ENCODE data around the gene PARVB.
A peak's percentile ranks its signal among the peaks of the same experiment; 100 is the strongest.

PARVB gene

GRCh38 chr22:44207173-44207980 is 183.3 kb downstream of the PARVB start:
- Mint-ChIP-seq H3K4me1 (ENCODE audit: low read depth in 2 of 2) (peaks cover 12 to 20% of the 10 kb centered on the region in 2 donors), H3K27me3 (no peaks in the 10 kb centered on the region), H3K9me3 (peaks cover 1 to 8% of the 10 kb centered on the region in 2 donors), H3K4me3 (no peak overlapping the region), H3K27ac (peak overlapping the region; percentile 49 to 93), H3K36me3 (ENCODE audit: insufficient read depth) (peaks cover 14% of the 10 kb centered on the region)
- no peak for DNase-seq
- ATAC-seq (replicated peaks) = no peak

- DNase-seq (no peak), ATAC-seq (replicated peaks) (no peak)
- Mint-ChIP-seq H3K27ac (peak overlapping the region; percentile 49 to 93), H3K4me1 (ENCODE audit: low read depth in 2 of 2) (peaks cover 11 to 16% of the 10 kb centered on the region in 2 donors), H3K27me3 (no peaks in the 10 kb centered on the region), H3K4me3 (no peak overlapping the region), H3K9me3 (peaks cover 1 to 8% of the 10 kb centered on the region in 2 donors), H3K36me3 (ENCODE audit: insufficient read depth) (peaks cover 9% of the 10 kb centered on the region)
Measured at GRCh38 chr22:44207981-44208317, 183.8 kb downstream of the PARVB start.

- peaks cover 5% of the 10 kb centered on the region for H3K36me3 Mint-ChIP-seq (ENCODE audit: insufficient read depth)
- no peak for ATAC-seq (replicated peaks)
- H3K9me3 Mint-ChIP-seq = peaks cover 1 to 8% of the 10 kb centered on the region in 2 donors
- H3K4me3 Mint-ChIP-seq = no peak overlapping the region
- peak overlapping the region in 1 of 2 donors; percentile 17 for H3K27ac Mint-ChIP-seq
- H3K27me3 Mint-ChIP-seq = no peaks in the 10 kb centered on the region
- DNase-seq = no peak
- peaks cover 11 to 14% of the 10 kb centered on the region in 2 donors for H3K4me1 Mint-ChIP-seq (ENCODE audit: low read depth in 2 of 2)
Measured at GRCh38 chr22:44209343-44209742, 185.2 kb downstream of the PARVB start.

GRCh38 chr22:44210722-44211121 is 186.6 kb downstream of the PARVB start:
- Mint-ChIP-seq H3K9me3 (peaks cover 1 to 8% of the 10 kb centered on the region in 2 donors), H3K27me3 (no peaks in the 10 kb centered on the region), H3K36me3 (ENCODE audit: insufficient read depth) (peaks cover 4% of the 10 kb centered on the region), H3K4me1 (ENCODE audit: low read depth in 2 of 2) (peaks cover 8 to 14% of the 10 kb centered on the region in 2 donors), H3K27ac (peak overlapping the region in 1 of 2 donors; percentile 71), H3K4me3 (no peak overlapping the region)
- ATAC-seq (replicated peaks) (no peak), DNase-seq (no peak)

- Mint-ChIP-seq H3K27me3 (no peaks in the 10 kb centered on the region), H3K4me3 (no peak overlapping the region), H3K27ac (peak overlapping the region in 1 of 2 donors; percentile 71), H3K9me3 (peaks cover 3 to 8% of the 10 kb centered on the region in 2 donors), H3K4me1 (ENCODE audit: low read depth in 2 of 2) (peaks cover 8 to 14% of the 10 kb centered on the region in 2 donors), H3K36me3 (ENCODE audit: insufficient read depth) (peaks cover 4% of the 10 kb centered on the region)
- no peak for ATAC-seq (replicated peaks)
- no peak for DNase-seq
Measured at GRCh38 chr22:44211256-44211945, 187.3 kb downstream of the PARVB start.

DNA sequence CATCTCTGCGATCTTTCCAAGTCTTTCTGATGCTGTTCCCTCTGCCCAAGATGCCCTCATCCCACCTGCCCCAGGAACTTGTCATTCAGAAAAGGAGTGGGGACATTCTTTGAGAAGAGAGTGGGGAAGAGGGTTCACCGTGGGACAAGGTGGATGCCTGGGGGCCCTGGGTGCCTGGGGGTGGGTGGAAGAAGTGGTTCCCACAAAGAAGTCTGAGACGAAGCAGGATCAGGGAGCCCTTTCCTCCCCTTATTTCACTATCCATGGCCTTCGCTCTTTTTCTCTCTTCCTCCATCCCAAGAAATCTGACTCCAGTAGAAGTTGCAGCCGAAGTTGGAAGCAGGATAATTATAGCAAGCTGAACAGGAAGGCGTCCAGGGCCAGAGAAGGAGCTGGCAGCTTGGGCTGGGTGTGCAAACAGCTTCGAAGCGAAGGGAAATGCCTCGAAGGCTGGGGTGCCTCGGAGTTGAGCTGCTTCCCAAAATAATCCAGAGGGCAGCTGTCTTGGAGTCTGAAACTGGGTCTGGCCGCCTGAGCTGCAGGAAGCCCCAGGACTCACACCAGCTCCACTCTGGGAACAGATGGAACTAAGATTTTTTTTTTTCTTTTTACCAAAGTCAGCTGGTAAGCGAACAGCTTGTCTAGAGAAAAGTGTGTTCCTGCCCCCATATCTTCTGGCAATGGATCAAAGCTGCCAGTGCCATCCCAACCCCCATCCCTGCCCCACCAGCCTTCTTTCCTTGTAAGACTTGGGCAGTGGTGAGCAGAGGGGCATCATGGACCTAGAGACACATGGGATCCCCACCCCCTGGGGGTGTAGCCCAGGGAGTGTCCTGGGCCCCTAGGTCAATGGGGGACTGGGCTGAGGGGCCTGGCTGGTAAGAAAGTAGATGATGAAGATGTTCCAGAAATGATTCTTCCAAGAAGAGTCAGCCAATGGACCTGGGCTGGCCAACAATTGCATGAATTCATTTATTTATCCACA is 188.1 kb downstream of the PARVB start:
- H3K36me3 Mint-ChIP-seq (ENCODE audit: insufficient read depth) = peaks cover 4% of the 10 kb centered on the region
- ATAC-seq (replicated peaks) = no peak
- no peak overlapping the region for H3K4me3 Mint-ChIP-seq
- peaks cover 8 to 14% of the 10 kb centered on the region in 2 donors for H3K4me1 Mint-ChIP-seq (ENCODE audit: low read depth in 2 of 2)
- no peak overlapping the region for H3K27ac Mint-ChIP-seq
- DNase-seq = no peak
- H3K27me3 Mint-ChIP-seq = no peaks in the 10 kb centered on the region
- peaks cover 3 to 8% of the 10 kb centered on the region in 2 donors for H3K9me3 Mint-ChIP-seq

DNA sequence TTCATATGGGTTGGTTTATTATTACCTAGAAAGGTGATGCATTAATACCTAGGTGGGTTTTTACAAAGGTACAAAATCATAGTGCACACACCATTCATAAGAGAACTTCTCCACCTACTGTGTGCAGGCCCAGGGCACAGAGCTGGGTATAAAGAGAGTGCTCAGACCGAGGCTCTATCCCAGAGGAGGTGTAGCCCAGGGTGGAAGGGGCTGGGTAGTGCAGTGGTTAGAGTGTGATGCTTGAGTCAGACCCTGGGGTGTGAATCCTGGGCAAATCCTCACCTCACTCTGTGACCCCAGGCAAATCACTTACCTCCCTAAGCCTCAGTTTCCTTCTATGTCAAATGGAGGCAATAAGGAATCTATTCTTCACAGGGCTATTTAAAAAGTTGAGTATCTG is 188.8 kb downstream of the PARVB start:
- Mint-ChIP-seq H3K27me3 (no peaks in the 10 kb centered on the region), H3K4me1 (ENCODE audit: low read depth in 2 of 2) (peaks cover 5 to 11% of the 10 kb centered on the region in 2 donors), H3K4me3 (no peak overlapping the region), H3K27ac (no peak overlapping the region), H3K36me3 (ENCODE audit: insufficient read depth) (peaks cover 2% of the 10 kb centered on the region), H3K9me3 (peaks cover 3 to 8% of the 10 kb centered on the region in 2 donors)
- no peak for DNase-seq
- no peak for ATAC-seq (replicated peaks)

- peaks cover 3 to 8% of the 10 kb centered on the region in 2 donors for H3K9me3 Mint-ChIP-seq
- no peak for DNase-seq
- H3K4me3 Mint-ChIP-seq = no peak overlapping the region
- H3K36me3 Mint-ChIP-seq (ENCODE audit: insufficient read depth) = no peaks in the 10 kb centered on the region
- no peak for ATAC-seq (replicated peaks)
- no peaks in the 10 kb centered on the region for H3K27me3 Mint-ChIP-seq
- H3K4me1 Mint-ChIP-seq (ENCODE audit: low read depth in 2 of 2) = peaks cover 2 to 7% of the 10 kb centered on the region in 2 donors
- H3K27ac Mint-ChIP-seq = no peak overlapping the region
Measured at GRCh38 chr22:44213489-44214043, 189.5 kb downstream of the PARVB start.

GRCh38 chr22:44214187-44214586 is 190.1 kb downstream of the PARVB start:
- peaks cover 2 to 6% of the 10 kb centered on the region in 2 donors for H3K4me1 Mint-ChIP-seq (ENCODE audit: low read depth in 2 of 2)
- ATAC-seq (replicated peaks) (no peak), DNase-seq (no peak)
- H3K27me3 Mint-ChIP-seq = no peaks in the 10 kb centered on the region
- H3K4me3 Mint-ChIP-seq = no peak overlapping the region
- H3K36me3 Mint-ChIP-seq (ENCODE audit: insufficient read depth) = no peaks in the 10 kb centered on the region
- no peak overlapping the region for H3K27ac Mint-ChIP-seq
- peaks cover 3 to 8% of the 10 kb centered on the region in 2 donors for H3K9me3 Mint-ChIP-seq

- ATAC-seq (replicated peaks) = no peak
Measured at GRCh38 chr22:44214764-44215163, 190.7 kb downstream of the PARVB start.

DNA sequence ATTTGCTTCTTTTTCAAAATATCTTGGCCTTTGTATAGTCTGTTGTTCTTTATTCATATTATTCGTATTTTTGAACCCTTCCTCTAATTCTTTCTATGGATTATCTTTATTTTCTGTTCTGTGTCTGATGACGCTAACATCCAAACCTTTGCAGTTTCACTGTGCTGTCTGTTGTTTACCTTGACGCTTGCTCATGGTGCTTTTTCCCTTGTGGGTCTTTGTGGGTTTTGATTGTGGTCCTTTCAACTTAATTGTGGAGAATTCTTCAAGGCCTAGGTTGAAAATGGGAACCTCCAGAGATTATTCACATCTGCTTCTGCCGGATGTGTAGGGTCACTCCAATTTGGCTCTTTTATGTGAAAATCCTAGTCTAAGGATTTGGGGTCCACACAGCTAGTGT is 191.2 kb downstream of the PARVB start:
- no peaks in the 10 kb centered on the region for H3K36me3 Mint-ChIP-seq (ENCODE audit: insufficient read depth)
- ATAC-seq (replicated peaks) (no peak), DNase-seq (no peak)
- H3K27me3 Mint-ChIP-seq = no peaks in the 10 kb centered on the region
- H3K27ac Mint-ChIP-seq = no peak overlapping the region
- H3K9me3 Mint-ChIP-seq = peaks cover 0 to 2% of the 10 kb centered on the region in 2 donors
- no peak overlapping the region for H3K4me3 Mint-ChIP-seq
- H3K4me1 Mint-ChIP-seq (ENCODE audit: low read depth in 2 of 2) = peaks cover 0 to 2% of the 10 kb centered on the region in 2 donors

More at GRCh38 chr22:44214764-44215163, 190.7 kb downstream of the PARVB start:
- no peak for DNase-seq
- no peak overlapping the region for H3K27ac Mint-ChIP-seq
- peaks cover 2 to 3% of the 10 kb centered on the region in 2 donors for H3K9me3 Mint-ChIP-seq
- no peaks in the 10 kb centered on the region for H3K36me3 Mint-ChIP-seq (ENCODE audit: insufficient read depth)
- no peaks in the 10 kb centered on the region for H3K27me3 Mint-ChIP-seq
- H3K4me3 Mint-ChIP-seq = no peak overlapping the region
- H3K4me1 Mint-ChIP-seq (ENCODE audit: low read depth in 2 of 2) = peaks cover under 1 to 2% of the 10 kb centered on the region in 2 donors

DNA sequence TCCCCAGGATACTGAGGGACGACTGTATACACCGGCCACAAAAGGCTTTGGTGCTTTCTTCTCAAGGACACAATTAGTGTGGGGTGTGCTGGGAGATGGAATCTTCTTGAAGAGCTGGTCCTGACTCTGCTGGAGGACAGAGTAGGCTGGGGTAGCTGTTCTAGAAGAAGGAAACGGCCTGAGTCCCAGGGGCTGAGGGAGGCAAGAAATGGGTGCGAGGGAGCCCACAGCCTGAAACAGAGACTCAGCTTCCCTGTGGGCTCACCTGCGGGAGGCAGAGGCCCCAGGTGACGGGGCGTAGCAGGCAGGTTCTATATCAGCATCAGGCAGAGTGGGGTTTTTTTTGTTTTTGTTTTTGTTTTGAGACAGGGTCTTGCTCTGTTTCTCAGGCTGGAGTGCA is 193.2 kb downstream of the PARVB start:
- Mint-ChIP-seq H3K27ac (no peak overlapping the region), H3K4me1 (ENCODE audit: low read depth in 2 of 2) (no peaks in the 10 kb centered on the region), H3K4me3 (no peak overlapping the region), H3K9me3 (peaks cover 0 to 2% of the 10 kb centered on the region in 2 donors), H3K27me3 (peaks cover 7 to 12% of the 10 kb centered on the region in 2 donors), H3K36me3 (ENCODE audit: insufficient read depth) (peaks cover 1% of the 10 kb centered on the region)
- no peak for ATAC-seq (replicated peaks)
- no peak for DNase-seq

- Mint-ChIP-seq H3K4me1 (ENCODE audit: low read depth in 2 of 2) (no peaks in the 10 kb centered on the region), H3K27ac (no peak overlapping the region), H3K9me3 (peaks cover 0 to 2% of the 10 kb centered on the region in 2 donors), H3K27me3 (peaks cover 7 to 14% of the 10 kb centered on the region in 2 donors), H3K36me3 (ENCODE audit: insufficient read depth) (peaks cover 2% of the 10 kb centered on the region), H3K4me3 (no peak overlapping the region)
- DNase-seq = no peak
- no peak for ATAC-seq (replicated peaks)
Measured at GRCh38 chr22:44218071-44218470, 194.0 kb downstream of the PARVB start.

Measured in effector memory CD8-positive, alpha-beta T cell (primary cell).